H1 (cell line): Measurements from ENCODE around the gene CENATAC. TPM values are rescaled to one million over a fixed set of nuclear protein-coding genes. Genes with fewer than 3 reads are reported as not detected.

ENCODE experiments used
- CBX8 ChIP-seq: fragments of 300-800, 300-1000 bp; sonication (generic); IDR thresholded peaks from 2 replicates; pipeline ENCODE4 v1.7.1; 2016; ENCODE audit warnings: low read depth, low read length, borderline replicate concordance
- CHD7 ChIP-seq: fragments of 300-600 bp; sonication (generic); IDR thresholded peaks from 2 replicates; pipeline ENCODE4 v1.7.1; 2012; ENCODE audit warnings: low read length, moderate library complexity, mild to moderate bottlenecking, inconsistent platforms; ENCODE audit not compliant: insufficient replicate concordance
- POU5F1 ChIP-seq: IDR thresholded peaks from 2 replicates; pipeline ENCODE4 v1.6.1; 2011; ENCODE audit warnings: low read depth, mild to moderate bottlenecking, low read length, moderate library complexity
- polyA plus RNA-seq, 7 experiments: library from polyadenylated mRNA; depleted of rRNA in 3 of 7; stranded (reverse) in 5 of 7; unstranded in 2 of 7; fragments of >200 nt in 5 of 7; fragments of 200-250 nt in 2 of 7; gene quantifications; 1 replicate in 5 of 7; 2 replicates in 1 of 7; 4 replicates in 1 of 7; pipeline versions ENCODE4 v1.2.1 to v1.2.3, GENCODE V29; 2011 to 2013; ENCODE audit warnings: missing spikeins in 2 of 7, mixed read lengths in 2 of 7
- total RNA-seq: library from RNA; stranded (reverse); fragmentation: NEBNext Ultra II Directional; extraction: Animal tissue kit (Norgen Biotek cat#: 25700); gene quantifications from 2 replicates; pipeline ENCODE4 v1.2.1, GENCODE V29; 2021

CENATAC gene
- total and polyA plus RNA-seq, 2 of the 8 experiments (the other 6 are each of a cell fraction or from before 2014, with no cell fraction given) = 22.7 to 36.4 TPM

- TF ChIP-seq CHD7 (no peak), CBX8 (no peak), POU5F1 (no peak)
Measured at GRCh38 chr11:118973985-118974384, 24.0 kb upstream of the CENATAC start (continued).
